Liver (tissue), 9 donors: ENCODE results near the gene SIRPB1. TPM values are rescaled to one million over a fixed set of nuclear protein-coding genes. Genes with fewer than 3 reads are reported as not detected.

Source experiments
- DNase-seq: peaks from one replicate; pipeline ENCODE4 v3.0.0-alpha.2; 2017; ENCODE audit warnings: low spot score
- H3K27ac ChIP-seq, 2 donors: one replicate each; pipeline ENCODE4 v1.7.0; 2013; ENCODE audit warnings: inconsistent platforms in 2 of 2, low read length in 2 of 2, control low read depth in 1 of 2, low read depth in 1 of 2, mild to moderate bottlenecking in 1 of 2
- H3K27me3 ChIP-seq, 4 donors: one replicate each; pipeline versions ENCODE4 v1.6.1 to v1.7.0; 2013; ENCODE audit warnings: low read length in 3 of 4, inconsistent platforms in 1 of 4, mild to moderate bottlenecking in 1 of 4, moderate library complexity in 1 of 4; ENCODE audit not compliant: control insufficient read depth in 4 of 4, insufficient read depth in 4 of 4
- H3K36me3 ChIP-seq, 4 donors: one replicate each; pipeline versions ENCODE4 v1.6.1 to v1.7.0; 2013; ENCODE audit warnings: low read length in 3 of 4, mild to moderate bottlenecking in 3 of 4, low read depth in 1 of 4, moderate library complexity in 1 of 4; ENCODE audit not compliant: control insufficient read depth in 4 of 4, insufficient read depth in 3 of 4
- H3K4me1 ChIP-seq, 4 donors: one replicate each; pipeline versions ENCODE4 v1.6.1 to v1.7.0; 2013; ENCODE audit warnings: low read length in 3 of 4, mild to moderate bottlenecking in 3 of 4, moderate library complexity in 1 of 4; ENCODE audit not compliant: control insufficient read depth in 4 of 4, insufficient read depth in 4 of 4
- H3K4me3 ChIP-seq, 3 donors: one replicate each; pipeline versions ENCODE4 v1.6.1 to v1.7.0; 2013; ENCODE audit warnings: low read length in 3 of 3, control low read depth in 1 of 3, low read depth in 1 of 3, mild to moderate bottlenecking in 1 of 3
- H3K9ac ChIP-seq, 2 donors: one replicate each; pipeline ENCODE4 v1.7.0; 2013; ENCODE audit warnings: low read length in 2 of 2, mild to moderate bottlenecking in 2 of 2, moderate library complexity in 2 of 2, control low read depth in 1 of 2, low read depth in 1 of 2
- H3K9me3 ChIP-seq, 4 donors: one replicate each; pipeline versions ENCODE4 v1.6.1 to v1.7.0; 2013; ENCODE audit warnings: low read length in 3 of 4; ENCODE audit not compliant: control insufficient read depth in 4 of 4
- FOXA1 ChIP-seq: IDR thresholded peaks from 2 replicates; pipeline ENCODE4 v1.6.1; 2016; ENCODE audit warnings: antibody characterized with exemption
- GABPA ChIP-seq, 2 donors: IDR thresholded peaks in 1 of 2; conservative IDR thresholded peaks in 1 of 2; 2 replicates each; pipeline ENCODE4 v1.6.1; 2016; ENCODE audit warnings: antibody characterized with exemption in 2 of 2, mild to moderate bottlenecking in 1 of 2, moderate library complexity in 1 of 2
- HNF4G ChIP-seq: IDR thresholded peaks from 2 replicates; pipeline ENCODE4 v1.6.1; 2016; ENCODE audit warnings: antibody characterized with exemption
- NR2F2 ChIP-seq: IDR thresholded peaks from 2 replicates; pipeline ENCODE4 v1.6.1; 2016; ENCODE audit warnings: antibody characterized with exemption
- REST ChIP-seq: IDR thresholded peaks from 2 replicates; pipeline ENCODE4 v1.6.1; 2016; ENCODE audit warnings: antibody characterized with exemption, mild to moderate bottlenecking
- RXRA ChIP-seq, 2 donors: IDR thresholded peaks; 2 replicates each; pipeline ENCODE4 v1.6.1; 2017 to 2018; ENCODE audit warnings: antibody characterized with exemption in 2 of 2, mild to moderate bottlenecking in 1 of 2
- TAF1 ChIP-seq: conservative IDR thresholded peaks from 2 replicates; pipeline ENCODE4 v1.6.1; 2016; ENCODE audit warnings: antibody characterized with exemption, mild to moderate bottlenecking
- YY1 ChIP-seq: IDR thresholded peaks from 2 replicates; pipeline ENCODE4 v1.6.1; 2016; ENCODE audit warnings: antibody characterized with exemption, mild to moderate bottlenecking
- ZBTB33 ChIP-seq: IDR thresholded peaks from 2 replicates; pipeline ENCODE4 v1.6.1; 2016; ENCODE audit warnings: antibody characterized with exemption
- WGBS: extraction: QIAGEN DNeasy Blood & Tissue Kit; methylation state at CpG from one replicate; pipeline ENCODE4 v1.1.7; 2013; 5-methylcytosine and 5-hydroxymethylcytosine counted together
- polyA plus RNA-seq, 2 donors: library from polyadenylated mRNA; stranded (reverse) in 1 of 2; unstranded in 1 of 2; fragments of 200-250 nt in 1 of 2; fragments of >200 nt in 1 of 2; fragmentation: Nextera tagmentation in 1 of 2; extraction: Ambion mirVana in 1 of 2; gene quantifications; one replicate each; pipeline versions ENCODE4 v1.2.1 to v1.2.3, GENCODE V29; 2013 to 2015
- total RNA-seq, 2 donors: library from RNA; depleted of rRNA; stranded (reverse); fragments of >200 nt; gene quantifications; one replicate each; pipeline ENCODE4 v1.2.3, GENCODE V29; 2014
- TF ChIP-seq, protein P1 (sequence below): IDR thresholded peaks from 2 replicates; pipeline ENCODE4 v1.6.1; 2016; ENCODE audit warnings: antibody characterized with exemption
- TF ChIP-seq, protein P2 (sequence below): fragments of 150-350 bp; IDR thresholded peaks from 2 replicates; pipeline ENCODE4 v1.5.1; 2017; ENCODE audit warnings: improper control_type of control experiment, low read depth, low read length; ENCODE audit not compliant: missing input control
- donor health status: healthy.
- donor health status: healthy.
- donor health status: healthy.
- donor health status: healthy.
- donor health status: healthy.

Gene SIRPB1
- total and polyA plus RNA-seq, 4 donors = 0.47 to 4.4 (median 1.4) TPM

DNA sequence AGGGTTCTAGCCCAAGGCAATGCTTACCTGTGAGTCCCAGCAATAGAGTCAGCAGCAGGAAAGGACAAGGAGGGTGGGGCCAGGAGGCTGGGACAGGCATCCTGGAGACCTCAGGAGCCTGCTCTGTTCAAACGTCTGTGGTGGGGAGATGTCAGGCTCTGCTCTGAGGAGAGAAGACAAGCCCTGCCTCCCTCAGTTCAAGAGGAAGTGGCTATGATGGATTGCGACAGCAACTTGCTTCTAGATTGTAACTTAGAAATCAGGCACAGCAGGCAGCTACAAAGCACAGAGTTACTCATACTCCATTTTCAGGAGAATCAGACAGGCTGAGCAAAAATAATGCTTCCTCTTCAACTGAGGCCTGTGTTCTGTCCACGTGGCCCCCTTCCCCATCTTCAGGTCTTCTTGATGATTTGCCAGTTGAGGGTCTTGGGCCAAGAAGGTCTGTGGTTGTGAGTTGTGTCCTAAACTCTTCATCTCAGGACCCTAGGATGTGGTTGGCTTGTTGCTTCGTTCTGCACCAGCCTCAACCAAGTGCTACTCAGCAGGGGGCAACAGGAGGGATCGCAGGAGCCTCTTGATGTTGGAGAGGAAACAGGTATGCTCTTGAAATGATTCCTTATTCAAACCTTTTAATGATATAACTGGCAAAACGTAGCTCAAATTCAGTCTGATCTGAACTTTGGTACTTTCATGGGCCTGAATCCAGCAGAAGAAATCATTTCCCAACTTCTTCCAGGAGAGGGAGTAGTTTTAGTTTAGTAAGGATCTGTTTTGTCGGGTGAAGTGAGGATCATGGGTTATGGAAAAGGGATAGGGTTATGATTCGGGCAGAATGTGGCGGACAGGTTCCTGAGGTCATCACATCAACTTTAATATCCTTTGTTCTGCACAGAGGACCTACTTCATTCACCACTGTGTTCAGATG lies 31.0 kb downstream of the SIRPB1 start:
- H3K9ac ChIP-seq = no peak overlapping the region
- 17% methylated on average over 1 of the region's 9 CpGs for WGBS
- no peaks in the 10 kb centered on the region for H3K9me3 ChIP-seq
- TF ChIP-seq GABPA (IDR thresholded peaks at IDR 0.05 in 1 of 2, conservative IDR thresholded peaks at IDR 0.05 in 1 of 2) = no peak
- no peak for TF ChIP-seq NR2F2
- no peak for TF ChIP-seq FOXA1
- TF ChIP-seq HNF4G = no peak
- TF ChIP-seq ZBTB33 = no peak
- TF ChIP-seq, protein P1, sequence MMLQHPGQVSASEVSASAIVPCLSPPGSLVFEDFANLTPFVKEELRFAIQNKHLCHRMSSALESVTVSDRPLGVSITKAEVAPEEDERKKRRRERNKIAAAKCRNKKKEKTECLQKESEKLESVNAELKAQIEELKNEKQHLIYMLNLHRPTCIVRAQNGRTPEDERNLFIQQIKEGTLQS = no peak
- H3K27me3 ChIP-seq = no peaks in the 10 kb centered on the region
- H3K4me1 ChIP-seq = no peaks in the 10 kb centered on the region
- H3K36me3 ChIP-seq = no peaks in the 10 kb centered on the region
- H3K27ac ChIP-seq = peak overlapping the region; percentile 5 to 67
- H3K4me3 ChIP-seq = no peak overlapping the region
- DNase-seq = no peak

- Histone ChIP-seq H3K9ac (no peak overlapping the region), H3K27ac (peak overlapping the region; percentile 5 to 67), H3K36me3 (no peaks in the 10 kb centered on the region), H3K4me1 (no peaks in the 10 kb centered on the region), H3K4me3 (no peak overlapping the region), H3K27me3 (no peaks in the 10 kb centered on the region), H3K9me3 (no peaks in the 10 kb centered on the region)
- no peak for TF ChIP-seq GABPA (IDR thresholded peaks at IDR 0.05 in 1 of 2, conservative IDR thresholded peaks at IDR 0.05 in 1 of 2)
- no peak for TF ChIP-seq REST
- no peak for TF ChIP-seq NR2F2
- TF ChIP-seq FOXA1 = no peak
- TF ChIP-seq HNF4G = no peak
- TF ChIP-seq TAF1 = no peak
- TF ChIP-seq RXRA (IDR thresholded peaks at IDR 0.05) = no peak
- no peak for TF ChIP-seq YY1
- no peak for TF ChIP-seq ZBTB33
- TF ChIP-seq, protein P1 = no peak
- TF ChIP-seq, protein P2, sequence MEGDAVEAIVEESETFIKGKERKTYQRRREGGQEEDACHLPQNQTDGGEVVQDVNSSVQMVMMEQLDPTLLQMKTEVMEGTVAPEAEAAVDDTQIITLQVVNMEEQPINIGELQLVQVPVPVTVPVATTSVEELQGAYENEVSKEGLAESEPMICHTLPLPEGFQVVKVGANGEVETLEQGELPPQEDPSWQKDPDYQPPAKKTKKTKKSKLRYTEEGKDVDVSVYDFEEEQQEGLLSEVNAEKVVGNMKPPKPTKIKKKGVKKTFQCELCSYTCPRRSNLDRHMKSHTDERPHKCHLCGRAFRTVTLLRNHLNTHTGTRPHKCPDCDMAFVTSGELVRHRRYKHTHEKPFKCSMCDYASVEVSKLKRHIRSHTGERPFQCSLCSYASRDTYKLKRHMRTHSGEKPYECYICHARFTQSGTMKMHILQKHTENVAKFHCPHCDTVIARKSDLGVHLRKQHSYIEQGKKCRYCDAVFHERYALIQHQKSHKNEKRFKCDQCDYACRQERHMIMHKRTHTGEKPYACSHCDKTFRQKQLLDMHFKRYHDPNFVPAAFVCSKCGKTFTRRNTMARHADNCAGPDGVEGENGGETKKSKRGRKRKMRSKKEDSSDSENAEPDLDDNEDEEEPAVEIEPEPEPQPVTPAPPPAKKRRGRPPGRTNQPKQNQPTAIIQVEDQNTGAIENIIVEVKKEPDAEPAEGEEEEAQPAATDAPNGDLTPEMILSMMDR = no peak
- DNase-seq = no peak
- 100% methylated on average over 1 of the region's 3 CpGs for WGBS
These were observed 31.9 kb downstream of the SIRPB1 start for GRCh38 chr20:1587781-1588532.
